T-helper 1 cell treated with Interleukin-12 subunit alpha and Interleukin-12 subunit beta and Interleukin-4 antibody, amounts not matched to agents 30 ng/mL and 1 ng/mL, for 36 hours (primary cell): ENCODE results near the gene RELCH. TPM values are rescaled to one million over a fixed set of nuclear protein-coding genes. Genes with fewer than 3 reads are reported as not detected.

Experiments used
- intact Hi-C: fragments of 100-400 bp; cut with micrococcal nuclease; formaldehyde crosslinking; loops from one replicate; pipeline ENCODE4 v1.15.1; 2024
- total RNA-seq: library from RNA; stranded (reverse); gene quantifications from 2 replicates; pipeline ENCODE4 v1.2.3, GENCODE V29; 2022

RELCH gene
- total RNA-seq, 1 donor from 2014 or later: 47.8 TPM

DNA sequence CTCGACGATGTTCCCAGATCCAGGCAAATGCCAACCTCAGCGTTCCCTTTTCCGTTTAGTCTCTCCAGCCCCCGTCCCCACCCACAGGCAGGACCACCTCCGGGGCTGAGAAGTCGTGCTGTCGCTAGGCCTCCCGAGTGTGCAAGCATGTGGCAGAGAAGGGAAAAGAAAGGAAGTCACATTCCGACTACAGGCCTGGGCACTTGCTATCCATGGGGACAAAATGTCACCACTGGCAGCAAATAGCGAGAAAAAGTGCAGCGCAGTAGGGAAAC is 619 bp upstream of the RELCH start:
- intact Hi-C loops: loop anchor here (2.0 to 10.0 kb wide), 7 partner anchors 294 to 1788 kb away; partner anchors contain the start of genes RNF152 and SERPINB8

DNA sequence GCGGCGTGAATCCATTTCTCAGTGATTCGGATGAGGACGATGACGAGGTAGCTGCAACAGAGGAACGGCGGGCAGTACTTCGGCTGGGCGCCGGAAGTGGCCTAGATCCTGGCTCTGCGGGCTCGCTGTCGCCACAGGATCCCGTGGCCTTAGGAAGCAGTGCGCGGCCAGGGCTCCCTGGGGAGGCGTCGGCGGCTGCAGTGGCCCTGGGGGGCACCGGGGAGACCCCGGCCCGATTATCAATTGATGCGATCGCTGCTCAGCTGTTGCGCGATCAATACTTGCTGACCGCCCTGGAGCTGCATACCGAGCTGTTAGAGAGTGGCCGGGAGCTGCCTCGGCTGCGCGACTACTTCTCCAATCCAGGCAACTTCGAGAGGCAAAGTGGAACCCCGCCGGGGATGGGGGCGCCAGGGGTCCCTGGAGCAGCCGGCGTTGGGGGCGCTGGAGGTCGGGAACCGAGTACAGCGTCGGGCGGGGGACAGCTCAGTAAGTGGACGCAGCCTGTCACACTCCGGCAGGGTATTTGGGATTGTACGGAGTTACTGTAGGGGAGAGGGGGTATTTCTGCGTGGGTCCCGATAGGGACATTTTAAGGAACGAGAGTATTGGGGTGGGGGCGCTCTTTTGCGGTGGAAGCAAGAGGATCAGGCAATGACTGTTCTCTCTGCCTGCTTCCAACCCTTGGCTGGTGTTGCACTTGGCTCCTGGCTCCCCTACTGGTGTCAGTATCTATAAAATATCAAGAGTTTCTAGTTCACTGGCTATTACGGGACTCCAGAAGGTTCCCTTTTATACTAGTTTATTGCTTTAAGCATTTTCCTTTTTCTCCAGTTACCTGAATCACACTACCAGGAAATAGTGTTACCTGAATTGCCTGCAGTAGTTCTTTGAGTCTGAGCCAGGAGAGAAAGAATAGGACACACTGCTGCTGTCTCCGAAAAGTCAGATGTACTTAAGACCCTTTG is 772 bp downstream of the RELCH start:
- intact Hi-C loops: loop anchor here (1.0 to 10.0 kb wide), 20 partner anchors 10 to 1787 kb away; partner anchors contain the start of genes KDSR, PHLPP1, RNF152 and SERPINB8

DNA sequence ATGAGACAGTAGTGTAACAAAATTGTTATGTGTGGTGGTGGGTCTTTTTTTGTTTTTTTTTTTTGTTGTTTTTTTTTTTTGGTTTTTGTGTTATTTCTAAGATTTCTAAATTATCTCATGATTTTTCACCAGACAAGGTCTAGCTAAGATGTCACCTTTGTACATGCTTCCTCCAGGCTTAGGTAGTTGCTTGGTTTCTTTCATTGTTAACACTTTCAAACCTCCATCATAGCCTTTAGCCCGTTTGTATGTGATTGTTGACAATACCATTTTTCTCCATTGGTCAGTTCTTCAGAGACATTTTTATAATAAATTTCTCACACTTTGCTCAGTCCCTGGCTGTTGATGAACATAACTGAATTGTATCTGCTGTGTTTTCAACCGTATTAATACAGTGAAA is 2.2 kb downstream of the RELCH start:
- intact Hi-C loops: loop anchor here (5.0 to 10.0 kb wide), 5 partner anchors 318 to 1786 kb away; partner anchors contain the start of gene SERPINB8

DNA sequence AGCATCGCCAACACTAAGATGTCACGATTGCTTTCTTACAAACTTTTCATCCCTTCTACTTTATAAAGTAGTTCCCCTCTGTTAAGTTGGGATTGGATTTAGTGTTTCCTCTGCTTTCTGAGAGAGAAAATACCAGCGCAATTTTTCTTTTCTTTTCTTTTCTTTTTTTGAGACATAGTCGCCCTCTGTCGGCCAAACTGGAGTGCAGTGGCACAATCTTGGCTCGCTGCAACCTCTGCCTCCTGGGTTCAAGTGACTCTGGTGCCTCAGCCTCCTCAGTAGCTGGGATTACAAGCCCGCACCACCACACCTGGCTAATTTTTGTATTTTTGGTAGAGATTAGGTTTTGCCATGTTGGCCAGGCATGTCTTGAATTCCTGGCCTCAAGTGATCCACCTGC is 9.0 kb downstream of the RELCH start:
- intact Hi-C loops: no loop called here

DNA sequence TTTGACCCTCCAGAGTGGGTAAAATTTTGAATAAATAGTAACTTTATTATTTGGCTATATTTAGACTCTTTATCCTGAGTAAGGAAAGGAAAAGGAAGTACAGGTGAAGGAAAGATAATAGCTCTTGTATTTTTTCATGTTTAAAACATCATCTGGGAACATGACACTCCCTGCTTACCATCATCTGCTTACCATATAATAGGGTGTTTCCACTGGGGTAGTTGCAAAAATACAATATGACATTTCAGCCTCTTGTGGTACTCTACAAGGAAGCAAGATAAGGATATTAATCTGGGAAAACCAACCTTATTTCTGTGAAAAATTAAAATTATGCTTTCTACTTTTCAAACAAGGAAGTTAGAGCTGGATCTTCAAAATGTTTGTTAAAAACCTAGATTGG is 9.9 kb downstream of the RELCH start:
- intact Hi-C loops: no loop called here

DNA sequence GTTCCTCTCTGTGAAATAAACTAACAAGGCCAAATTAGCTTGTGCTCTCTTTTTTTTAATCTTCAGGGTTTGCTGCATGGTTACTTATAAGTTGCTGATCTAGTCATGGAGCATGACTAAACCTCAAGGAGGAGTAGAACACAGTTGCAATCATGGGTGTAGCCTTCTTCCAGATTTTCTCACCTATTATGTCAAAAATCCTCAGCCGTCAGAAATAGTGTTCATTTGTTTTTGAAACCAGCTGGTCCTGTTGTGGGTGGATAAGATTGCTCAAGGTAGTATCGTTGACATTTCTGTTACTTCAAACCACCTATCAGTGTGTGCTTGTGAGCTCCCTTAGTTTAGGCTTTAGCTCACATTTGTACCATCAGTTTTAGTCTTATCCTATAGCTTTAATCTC is 11.2 kb downstream of the RELCH start:
- intact Hi-C loops: loop anchor here (1.0 kb wide), 1 partner anchor 10 kb away; no protein-coding TSS in a partner anchor

DNA sequence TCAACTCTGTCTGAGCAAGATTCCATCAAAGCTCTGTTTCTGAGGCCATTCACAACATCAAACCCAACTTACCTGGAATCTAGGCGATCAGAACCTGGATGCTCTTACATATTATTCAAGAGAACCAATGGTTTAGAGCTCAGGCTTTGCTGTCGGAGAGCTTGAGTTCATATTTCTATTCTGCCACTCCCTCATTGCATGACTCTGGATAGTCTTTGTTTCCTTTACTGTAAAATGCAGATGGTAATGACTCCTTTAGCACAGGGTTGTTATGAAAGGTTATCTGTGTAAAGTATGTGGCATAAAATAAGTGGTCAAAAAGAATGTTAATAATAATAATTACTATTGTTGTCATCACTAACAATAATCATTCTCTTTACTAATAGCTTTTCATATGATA is 12.6 kb downstream of the RELCH start:
- intact Hi-C loops: no loop called here

DNA sequence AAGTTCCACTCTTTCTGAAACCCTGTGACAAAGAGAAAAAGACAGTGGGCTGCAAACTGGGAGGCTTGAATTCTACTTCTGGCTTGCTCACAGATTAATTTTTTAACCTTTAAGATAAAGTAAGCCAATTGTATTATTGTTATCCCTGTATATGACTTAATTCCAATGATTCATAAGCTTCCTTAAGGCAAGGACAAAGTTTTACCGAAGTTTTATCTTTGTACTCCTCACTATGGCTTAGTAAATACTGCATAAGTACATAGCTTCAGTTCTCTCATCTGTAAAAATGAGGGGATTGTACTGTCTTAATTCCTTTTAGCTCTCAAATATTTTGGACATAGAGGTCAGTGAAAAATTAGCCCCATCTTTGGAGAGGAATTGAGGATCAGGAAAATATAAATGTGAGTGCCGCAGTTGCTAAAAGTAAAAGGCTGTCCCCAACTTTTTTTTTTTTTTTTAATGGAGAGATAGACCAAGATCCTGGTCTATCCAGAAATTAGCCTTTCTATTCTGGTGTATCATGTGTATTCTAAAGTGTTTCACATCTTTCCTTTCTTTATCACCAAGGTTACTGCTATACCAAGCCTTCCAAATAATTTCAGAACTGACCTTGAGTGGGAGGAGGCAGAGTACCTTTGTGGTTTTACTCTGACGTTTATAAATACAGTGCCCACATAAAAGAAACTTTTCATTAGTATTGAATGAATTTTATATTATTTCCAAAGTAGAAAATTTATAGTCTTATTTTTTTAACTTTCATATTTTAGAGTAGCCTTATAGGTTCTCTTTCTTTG is 13.3 kb downstream of the RELCH start:
- intact Hi-C loops: no loop called here

DNA sequence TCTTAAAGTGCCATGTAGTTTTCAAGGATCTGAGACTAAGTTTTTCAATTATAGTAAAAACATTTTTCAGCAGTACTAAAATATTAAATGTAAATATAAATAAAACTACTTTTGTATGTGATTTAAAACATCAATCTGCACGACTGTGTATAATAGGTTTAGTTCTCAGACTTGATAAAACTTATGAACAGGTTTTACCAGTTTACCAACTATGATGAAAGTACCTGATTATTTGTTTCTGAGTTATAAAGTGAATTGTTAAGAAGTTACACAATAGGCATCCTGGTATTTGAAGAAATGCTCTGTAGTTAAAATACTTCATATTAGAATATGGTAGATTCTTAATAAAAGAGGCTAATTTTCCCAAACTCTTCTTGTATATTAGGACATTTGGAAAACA is 14.8 kb downstream of the RELCH start:
- intact Hi-C loops: no loop called here

DNA sequence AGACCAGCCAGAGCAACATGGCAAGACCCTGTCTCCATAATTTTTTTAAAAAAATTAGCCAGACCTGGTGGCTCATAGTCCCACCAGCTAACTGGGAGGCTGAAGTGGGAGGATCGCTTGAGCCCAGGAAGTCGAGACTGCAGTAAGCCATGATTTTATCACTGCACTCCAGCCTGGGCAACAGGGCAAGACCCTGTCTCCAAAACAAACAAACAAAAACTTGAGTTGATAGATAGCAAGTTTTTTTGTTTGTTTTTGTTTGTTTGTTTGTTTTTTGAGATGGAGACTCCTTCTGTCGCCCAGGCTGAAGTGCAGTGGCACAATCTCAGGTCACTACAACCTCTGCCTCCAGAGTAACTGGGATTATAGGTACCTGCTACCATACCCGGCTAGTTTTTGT is 18.8 kb downstream of the RELCH start:
- intact Hi-C loops: no loop called here

DNA sequence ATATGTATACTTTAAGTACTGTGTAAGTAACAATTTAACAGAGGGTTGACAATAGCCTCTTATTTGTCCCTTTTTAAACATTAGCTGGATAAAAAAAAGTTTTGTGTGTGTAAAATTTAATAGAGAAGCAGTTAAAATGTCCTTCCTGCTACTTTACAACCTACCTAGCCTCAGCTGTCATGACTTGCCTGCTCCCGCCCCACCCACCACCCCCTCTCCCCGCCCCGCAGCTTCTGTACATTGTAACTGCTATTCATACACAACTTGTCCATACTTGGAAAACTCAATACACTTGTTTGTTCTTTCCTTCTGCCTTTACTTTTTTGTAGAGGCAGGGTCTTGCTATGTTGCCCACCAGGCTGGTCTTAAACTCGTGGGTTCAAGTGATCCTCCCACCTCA is 19.5 kb downstream of the RELCH start:
- intact Hi-C loops: no loop called here

DNA sequence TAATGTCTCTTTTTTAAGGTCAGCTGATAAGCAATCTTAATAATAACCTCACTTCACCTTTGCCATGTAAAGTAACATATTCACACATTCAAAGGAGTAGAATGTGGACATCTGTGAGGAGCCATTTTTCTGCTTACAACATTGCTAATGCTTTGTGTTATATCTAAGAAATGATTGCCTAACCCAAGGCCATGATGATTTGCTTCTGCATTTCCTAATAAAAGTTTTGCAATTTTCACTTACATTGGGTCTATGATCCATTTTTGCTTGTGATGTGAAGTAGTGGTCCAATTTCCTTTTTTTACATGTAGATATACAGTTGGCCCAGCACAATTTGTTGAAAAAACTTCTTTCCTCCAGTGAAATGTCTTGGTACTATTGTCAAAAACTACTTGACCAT is 22.0 kb downstream of the RELCH start:
- intact Hi-C loops: no loop called here

DNA sequence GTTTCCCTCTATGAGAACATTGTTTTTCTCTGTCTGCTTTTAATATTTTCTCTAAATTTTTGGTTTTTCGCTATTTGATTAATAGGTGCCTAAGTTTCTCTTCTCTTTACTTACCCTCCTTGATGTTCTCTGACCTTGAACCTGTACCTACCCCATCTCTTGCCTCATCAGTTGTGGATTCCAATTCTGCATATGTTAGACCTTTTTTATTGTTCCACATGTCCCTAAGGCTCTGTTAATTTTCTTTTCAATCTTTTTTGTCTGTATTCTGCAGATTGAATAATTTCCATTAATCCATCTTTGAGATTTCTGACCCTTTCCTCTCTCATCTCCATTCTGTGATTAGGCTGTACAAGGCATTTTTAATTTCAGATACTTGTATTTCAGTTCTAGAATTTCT is 23.1 kb downstream of the RELCH start:
- intact Hi-C loops: no loop called here

DNA sequence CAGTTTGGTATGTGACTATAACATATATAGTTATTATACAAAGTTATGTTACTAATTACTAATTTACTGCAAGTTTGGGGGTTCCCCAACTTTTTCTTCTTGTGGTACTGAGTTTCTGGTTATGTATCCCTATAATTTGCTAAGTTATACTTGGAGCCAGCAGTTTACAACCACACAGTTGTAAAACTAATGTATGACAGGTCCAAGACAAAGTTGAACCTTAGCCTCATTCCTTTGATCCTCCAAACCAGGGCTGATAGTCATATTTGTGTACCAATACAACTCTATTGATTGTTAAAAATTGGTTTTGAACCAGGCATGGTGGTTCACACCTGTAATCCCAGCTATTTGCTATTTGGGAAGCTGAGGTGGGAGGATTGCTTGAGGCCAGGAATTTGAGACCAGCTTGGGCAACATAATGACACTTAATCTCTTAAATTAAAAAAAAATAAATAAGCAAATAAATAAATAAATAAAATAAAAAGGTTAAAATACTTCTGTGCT is 24.3 kb downstream of the RELCH start:
- intact Hi-C loops: no loop called here

DNA sequence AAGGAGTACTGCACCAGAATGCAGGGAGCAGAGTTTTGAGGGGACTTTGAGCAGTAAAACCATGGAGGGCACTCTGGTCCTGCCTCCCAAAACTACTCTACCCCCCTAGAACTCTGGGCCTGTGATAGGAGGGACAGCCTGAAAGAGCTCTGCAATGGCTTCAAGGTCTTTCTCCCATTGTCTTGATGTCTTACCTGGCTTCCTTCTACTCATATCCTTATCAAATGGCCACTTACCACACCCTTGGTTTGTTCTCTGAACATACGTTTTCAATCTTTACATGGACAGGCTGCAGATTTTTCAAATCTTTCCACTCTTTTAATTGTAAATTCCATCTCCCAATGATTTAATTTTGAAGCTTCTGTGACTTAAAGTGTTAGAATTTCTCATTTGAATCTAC is 27.7 kb downstream of the RELCH start:
- intact Hi-C loops: no loop called here

DNA sequence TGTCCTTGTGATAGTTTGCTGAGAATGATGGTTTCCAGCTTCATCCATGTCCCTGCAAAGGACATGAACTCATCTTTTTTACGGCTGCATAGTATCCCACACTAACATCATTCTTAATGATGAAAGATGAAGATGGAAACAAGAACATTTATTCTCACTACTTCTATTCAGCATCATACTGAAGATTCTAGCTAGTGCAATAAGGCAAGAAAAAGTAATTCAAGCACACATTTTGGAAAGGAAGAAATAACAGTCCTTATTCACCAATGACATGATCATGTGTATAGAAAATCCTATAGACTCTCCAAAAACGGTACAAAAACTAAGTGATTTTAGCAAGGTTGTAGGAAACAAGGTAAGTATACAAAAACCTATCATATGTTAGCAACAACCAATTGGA is 37.2 kb downstream of the RELCH start:
- intact Hi-C loops: no loop called here

DNA sequence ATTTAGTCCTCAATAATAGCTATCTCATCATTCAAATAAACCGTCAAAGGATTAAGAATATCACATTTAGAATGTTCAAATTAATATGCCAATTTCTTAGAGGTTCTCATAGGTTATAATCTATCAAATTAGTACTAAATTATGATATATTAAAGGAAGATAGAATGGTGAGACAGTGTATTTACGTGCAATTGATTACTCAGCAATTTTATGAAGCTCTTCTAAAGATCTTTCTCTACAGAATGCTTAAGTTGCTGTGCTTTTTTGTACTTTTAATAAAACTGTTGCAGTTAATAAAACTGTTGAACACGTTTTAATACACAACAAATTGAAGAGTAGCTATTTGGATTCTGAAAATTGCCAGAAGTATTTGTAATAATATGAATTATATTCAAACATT is 39.0 kb downstream of the RELCH start:
- intact Hi-C loops: no loop called here

DNA sequence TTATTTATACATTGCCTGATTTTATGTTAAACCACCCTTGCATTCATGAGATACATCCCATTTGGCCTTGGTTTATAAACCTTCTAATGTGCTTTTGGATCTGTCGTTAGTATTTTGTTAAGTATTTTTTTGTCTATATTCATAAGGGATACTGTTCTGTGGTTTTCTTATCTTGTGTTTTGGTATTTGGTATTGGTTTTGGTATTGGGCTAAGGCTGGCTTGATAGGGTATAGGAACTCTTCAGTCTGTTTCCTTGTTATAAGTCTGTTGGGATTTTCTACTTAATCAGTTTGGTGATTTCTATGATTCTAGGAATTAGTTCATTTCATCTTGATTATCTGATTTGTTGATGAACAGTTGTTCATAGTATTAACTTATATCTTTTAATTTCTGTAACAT is 49.2 kb downstream of the RELCH start:
- intact Hi-C loops: no loop called here

DNA sequence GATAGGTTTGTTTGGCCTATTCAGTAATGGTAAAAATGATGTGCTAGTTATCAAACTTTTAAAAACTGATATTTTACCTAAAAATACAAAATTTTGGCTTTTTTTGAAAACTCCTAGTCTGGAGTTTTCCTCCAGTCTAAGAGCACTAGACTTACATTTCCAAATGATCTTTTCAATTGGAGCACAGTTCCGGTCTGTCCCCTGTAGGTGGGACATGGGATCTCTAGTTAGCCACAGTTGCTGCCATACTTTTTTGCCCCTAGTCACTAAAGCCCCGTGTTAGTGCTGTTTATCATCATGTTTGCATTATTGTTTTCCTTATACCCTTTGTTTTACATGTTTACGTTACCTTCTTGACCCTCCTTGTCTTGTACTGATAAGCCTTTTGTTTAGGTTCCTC is 52.4 kb downstream of the RELCH start:
- intact Hi-C loops: no loop called here

DNA sequence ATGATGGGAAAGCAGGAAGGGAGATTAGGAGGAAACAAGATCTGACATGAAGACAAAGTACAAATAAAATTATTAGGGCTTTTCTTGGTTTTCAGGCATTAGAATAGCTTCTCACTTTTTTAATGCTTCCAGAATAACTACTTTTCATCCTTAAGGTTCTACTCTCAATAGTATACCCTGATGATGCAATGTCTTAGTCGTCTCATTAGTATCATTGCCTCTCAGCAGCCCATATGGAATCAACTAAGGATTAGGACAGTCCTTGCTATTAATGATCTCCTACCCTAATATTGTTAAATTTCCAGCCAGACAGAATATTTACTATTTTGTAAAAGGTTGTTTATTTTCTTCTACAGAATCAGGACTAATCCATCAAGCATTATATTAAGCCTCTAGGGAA is 55.9 kb downstream of the RELCH start:
- intact Hi-C loops: no loop called here

DNA sequence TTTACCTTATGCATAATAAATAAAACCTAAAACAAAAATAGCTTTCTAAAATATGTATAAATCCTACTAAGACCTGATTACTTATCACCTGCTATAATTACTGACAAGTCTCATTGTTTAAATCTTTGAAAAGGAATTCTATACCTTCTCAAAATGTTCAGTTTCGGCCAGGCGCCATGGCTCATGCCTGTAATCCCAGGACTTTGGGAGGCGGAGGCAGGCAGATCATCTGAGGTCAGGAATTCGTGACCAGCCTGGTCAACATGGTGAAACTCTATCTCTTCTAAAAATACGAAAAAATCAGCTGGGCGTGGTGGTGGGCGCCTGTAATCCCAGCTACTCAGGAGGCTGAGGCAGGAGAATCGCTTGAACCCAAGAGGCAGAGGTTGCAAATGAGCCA is 58.1 kb downstream of the RELCH start:
- intact Hi-C loops: no loop called here

DNA sequence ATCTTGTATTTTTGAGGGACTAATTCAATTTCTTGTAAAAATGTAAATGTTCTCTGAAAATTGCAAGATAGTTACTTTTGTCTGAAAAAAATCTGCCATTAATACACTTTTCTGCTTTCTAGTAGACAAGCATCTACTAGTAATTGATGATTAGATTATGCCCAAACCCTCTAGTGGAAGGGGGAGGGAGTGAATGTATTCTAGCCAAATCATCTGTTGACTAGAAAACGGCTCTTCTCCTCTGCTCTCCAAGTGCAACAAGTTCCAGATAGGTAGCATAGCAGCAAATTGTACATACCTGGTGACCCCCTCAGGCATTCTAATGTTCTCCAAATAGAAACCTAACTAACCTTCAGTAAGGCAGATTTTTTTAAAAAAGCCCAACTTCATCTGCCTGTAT is 58.6 kb downstream of the RELCH start:
- intact Hi-C loops: no loop called here
